ENCODE measurements around the gene GIGYF2. TPM values are rescaled to one million over a fixed set of nuclear protein-coding genes. Genes with fewer than 3 reads are reported as not detected.

GIGYF2 gene
- polyA plus RNA-seq, 1 of the 3 experiments (the other 2 are of a cell fraction): 12.8 TPM

DNA sequence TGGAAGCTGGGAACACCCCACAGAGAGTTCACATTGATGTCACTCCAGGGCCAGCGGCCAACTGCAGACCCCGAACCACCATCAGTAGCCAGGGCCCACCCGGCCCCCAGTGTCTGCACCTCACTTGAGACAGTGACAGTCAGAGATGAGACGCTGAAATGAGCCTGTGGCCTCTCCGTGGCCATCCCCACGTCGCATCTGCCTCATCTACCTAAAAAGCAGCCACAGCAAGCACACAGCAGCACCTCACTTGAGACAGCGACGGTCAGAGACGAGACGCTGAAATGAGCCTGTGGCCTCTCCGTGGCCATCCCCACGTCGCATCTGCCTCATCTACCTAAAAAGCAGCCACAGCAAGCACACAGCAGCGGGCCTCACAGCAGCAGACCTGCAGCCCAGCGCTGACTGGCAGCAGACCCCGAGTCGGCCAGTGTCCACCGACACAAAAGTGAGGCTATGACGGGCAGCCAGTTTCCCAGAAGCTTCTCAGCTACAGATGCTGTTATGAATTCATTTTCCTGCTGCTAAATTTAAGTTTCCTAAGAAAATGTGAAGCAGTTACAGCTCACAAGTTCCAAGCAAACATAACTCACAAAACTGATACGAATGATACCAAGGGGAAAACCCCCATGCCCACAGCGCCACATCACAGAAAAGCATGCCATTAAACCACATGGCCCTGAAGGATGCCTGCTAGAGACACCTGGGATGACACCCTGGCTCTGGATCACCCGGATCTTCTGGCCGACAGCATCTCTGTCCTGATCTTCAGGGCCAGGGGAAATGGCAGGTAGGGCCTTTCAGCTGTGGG, 200.7 kb downstream of the GIGYF2 start:
- Histone ChIP-seq H3K4me1 (ENCODE audit: control insufficient read depth in 1 of 2, insufficient read depth in 2 of 2, low read depth in 1 of 2, low read length in 1 of 2) (peaks cover 3 to 12% of the 10 kb centered on the region in 2 experiments; a peak in 3 of 4 replicates), H2AFZ (ENCODE audit: low read depth) (no peak overlapping the region), H3F3A (replicated peaks; ENCODE audit: insufficient read depth) (peaks cover 3% of the 10 kb centered on the region), H3K79me2 (ENCODE audit: insufficient read depth) (no peaks in the 10 kb centered on the region), H3K36me3 (replicated peaks in 1 of 2; ENCODE audit: control insufficient read depth in 1 of 2, insufficient read depth in 2 of 2, low read length in 1 of 2) (no peaks in the 10 kb centered on the region), H3K9me2 (no peaks in the 10 kb centered on the region), H3K27ac (ENCODE audit: low read depth in 2 of 2, low read length in 1 of 2) (no peak overlapping the region), H3K9ac (no peak overlapping the region), H3K4me3 (ENCODE audit: low read depth in 2 of 2, low read length in 1 of 2) (no peak overlapping the region), H3K4me2 (no peak overlapping the region), H4K20me1 (ENCODE audit: insufficient read depth) (no peaks in the 10 kb centered on the region), H3K9me3 (no peaks in the 10 kb centered on the region), H3K27me3 (ENCODE audit: insufficient read depth) (no peaks in the 10 kb centered on the region)
- TF ChIP-seq JUND (IDR thresholded peaks at IDR 0.05) (no peak), GABPA (IDR thresholded peaks at IDR 0.05; ENCODE audit: low read depth) (no peak)
- POLR2A ChIA-PET: no interaction called here
- CTCF ChIA-PET: no interaction called here
- WGBS (ENCODE audit: low lambda C conversion rate): 94% methylated on average over 22 of the region's 24 CpGs
- DNase-seq: no peak

DNA sequence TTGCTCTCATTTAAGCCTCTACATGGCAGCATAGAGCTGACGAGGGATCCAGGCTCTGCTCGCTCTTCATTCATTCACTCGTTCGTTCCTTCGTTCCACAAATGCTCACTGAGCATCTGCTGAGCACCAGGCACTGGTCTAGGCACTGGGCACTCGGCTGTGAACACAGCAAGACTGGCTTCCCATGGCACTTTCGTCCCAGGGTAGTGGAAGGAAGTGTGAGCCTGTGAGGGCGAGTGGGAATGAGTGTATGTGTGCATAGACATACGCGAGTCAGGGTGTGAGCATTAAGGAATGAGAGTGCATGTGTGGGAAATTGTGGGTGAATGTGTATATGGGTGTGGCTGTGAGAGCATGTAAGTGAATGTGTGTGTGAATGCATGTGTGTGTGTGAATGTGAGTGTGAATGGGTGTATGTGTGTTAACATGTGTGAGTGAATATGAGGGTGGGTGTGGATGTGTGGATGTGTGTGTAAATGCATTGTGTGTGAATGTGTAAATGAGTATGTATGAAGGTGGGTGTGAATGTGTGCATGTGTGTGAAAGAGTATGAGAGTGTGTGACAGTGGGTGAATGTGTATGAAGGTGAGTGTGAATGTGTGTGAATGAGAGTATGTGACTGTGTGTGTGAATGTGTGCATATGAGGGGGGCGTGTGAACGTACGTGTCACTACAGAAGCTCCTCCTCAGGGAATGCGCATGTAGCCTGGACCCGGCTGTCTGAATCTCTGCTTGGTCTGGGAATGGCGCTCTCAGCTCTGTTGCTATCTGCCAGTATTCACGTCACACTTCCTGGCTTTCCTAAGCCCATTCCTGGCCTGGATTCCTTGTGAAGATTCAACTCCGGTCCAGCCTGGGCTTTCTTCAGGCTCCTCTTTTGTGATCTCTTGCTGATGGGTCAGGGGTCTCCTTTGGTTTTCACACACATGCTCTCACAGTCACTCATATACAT, 201.7 kb downstream of the GIGYF2 start:
- no peak overlapping the region for H2AFZ ChIP-seq (ENCODE audit: low read depth)
- peak; percentile 16 for DNase-seq
- peaks cover 3 to 12% of the 10 kb centered on the region in 2 experiments; a peak in 3 of 4 replicates for H3K4me1 ChIP-seq (ENCODE audit: control insufficient read depth in 1 of 2, insufficient read depth in 2 of 2, low read depth in 1 of 2, low read length in 1 of 2)
- no peaks in the 10 kb centered on the region for H3K9me3 ChIP-seq
- H3K27ac ChIP-seq (ENCODE audit: low read depth in 2 of 2, low read length in 1 of 2): no peak overlapping the region
- ChIA-PET POLR2A (no interaction called here), CTCF (no interaction called here)
- H3K4me3 ChIP-seq (ENCODE audit: low read depth in 2 of 2, low read length in 1 of 2): no peak overlapping the region
- no peaks in the 10 kb centered on the region for H4K20me1 ChIP-seq (ENCODE audit: insufficient read depth)
- no peak overlapping the region for H3K4me2 ChIP-seq
- H3K27me3 ChIP-seq (ENCODE audit: insufficient read depth): no peaks in the 10 kb centered on the region
- no peaks in the 10 kb centered on the region for H3K9me2 ChIP-seq
- H3K36me3 ChIP-seq (replicated peaks in 1 of 2; ENCODE audit: control insufficient read depth in 1 of 2, insufficient read depth in 2 of 2, low read length in 1 of 2): no peaks in the 10 kb centered on the region
- TF ChIP-seq FOXJ3 (CRISPR knock-in tag; IDR thresholded peaks at IDR 0.05) (no peak), TAF1 (IDR thresholded peaks at IDR 0.05; ENCODE audit: borderline replicate concordance, low read depth, low read length) (no peak)
- TF ChIP-seq, protein P1, sequence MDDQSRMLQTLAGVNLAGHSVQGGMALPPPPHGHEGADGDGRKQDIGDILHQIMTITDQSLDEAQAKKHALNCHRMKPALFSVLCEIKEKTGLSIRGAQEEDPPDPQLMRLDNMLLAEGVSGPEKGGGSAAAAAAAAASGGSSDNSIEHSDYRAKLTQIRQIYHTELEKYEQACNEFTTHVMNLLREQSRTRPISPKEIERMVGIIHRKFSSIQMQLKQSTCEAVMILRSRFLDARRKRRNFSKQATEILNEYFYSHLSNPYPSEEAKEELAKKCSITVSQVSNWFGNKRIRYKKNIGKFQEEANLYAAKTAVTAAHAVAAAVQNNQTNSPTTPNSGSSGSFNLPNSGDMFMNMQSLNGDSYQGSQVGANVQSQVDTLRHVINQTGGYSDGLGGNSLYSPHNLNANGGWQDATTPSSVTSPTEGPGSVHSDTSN (IDR thresholded peaks at IDR 0.05): no peak
- peaks cover 3% of the 10 kb centered on the region for H3F3A ChIP-seq (replicated peaks; ENCODE audit: insufficient read depth)
- no peaks in the 10 kb centered on the region for H3K79me2 ChIP-seq (ENCODE audit: insufficient read depth)
- 92% methylated on average over 18 of the region's 18 CpGs for WGBS (ENCODE audit: low lambda C conversion rate)
- no peak overlapping the region for H3K9ac ChIP-seq
